ENCODE results near the gene PTPRD.

The PTPRD gene

GRCh38 chr9:8852301-8852864, 1760.4 kb downstream of the PTPRD start:
- no peak overlapping the region for H3K4me3 ChIP-seq (ENCODE audit: insufficient read depth, low read length, poor library complexity, severe bottlenecking)
- TF ChIP-seq EZH2phosphoT487 (conservative IDR thresholded peaks at IDR 0.05; ENCODE audit: low read length): no peak
- no peak for TF ChIP-seq CTCF (IDR thresholded peaks at IDR 0.05; ENCODE audit: insufficient read depth, low read length, poor library complexity, severe bottlenecking)
- no peaks in the 10 kb centered on the region for H3F3A ChIP-seq (ENCODE audit: insufficient read depth)
- H3K36me3 ChIP-seq (ENCODE audit: low read length): no peaks in the 10 kb centered on the region
- no peak overlapping the region for H3K27ac ChIP-seq (ENCODE audit: low read depth, low read length)
- H3K27me3 ChIP-seq (ENCODE audit: low read length): no peaks in the 10 kb centered on the region
- H4K20me1 ChIP-seq (ENCODE audit: low read depth, low read length): 0 out of 2 replicates have a peak, but pooled peaks cover 3% of the 10 kb centered on the region
- no peaks in the 10 kb centered on the region for H3K79me2 ChIP-seq (ENCODE audit: insufficient read depth, low read length)
- no peaks in the 10 kb centered on the region for H3K9me2 ChIP-seq (replicated peaks; ENCODE audit: insufficient read depth, low read length)
- no peak overlapping the region for H2AFZ ChIP-seq (ENCODE audit: low read depth, low read length, severe bottlenecking)
- no peak overlapping the region for H3K4me2 ChIP-seq (ENCODE audit: low read depth, low read length, poor library complexity, severe bottlenecking)
- no peaks in the 10 kb centered on the region for H3K9me3 ChIP-seq (ENCODE audit: insufficient read depth, low read length)
- no peak overlapping the region for H3K9ac ChIP-seq (ENCODE audit: low read length)

- H4K20me1 ChIP-seq (ENCODE audit: low read depth, low read length): 0 out of 2 replicates have a peak, but pooled peaks cover 3% of the 10 kb centered on the region
- H3K27ac ChIP-seq (ENCODE audit: low read depth, low read length): no peak overlapping the region
- H3K27me3 ChIP-seq (ENCODE audit: low read length): no peaks in the 10 kb centered on the region
- no peaks in the 10 kb centered on the region for H3K36me3 ChIP-seq (ENCODE audit: low read length)
- H3K9me3 ChIP-seq (ENCODE audit: insufficient read depth, low read length): no peaks in the 10 kb centered on the region
- no peaks in the 10 kb centered on the region for H3F3A ChIP-seq (ENCODE audit: insufficient read depth)
- no peak for TF ChIP-seq CTCF (IDR thresholded peaks at IDR 0.05; ENCODE audit: insufficient read depth, low read length, poor library complexity, severe bottlenecking)
- TF ChIP-seq EZH2phosphoT487 (conservative IDR thresholded peaks at IDR 0.05; ENCODE audit: low read length): no peak
- H2AFZ ChIP-seq (ENCODE audit: low read depth, low read length, severe bottlenecking): no peak overlapping the region
- H3K4me3 ChIP-seq (ENCODE audit: insufficient read depth, low read length, poor library complexity, severe bottlenecking): no peak overlapping the region
- H3K4me2 ChIP-seq (ENCODE audit: low read depth, low read length, poor library complexity, severe bottlenecking): no peak overlapping the region
- H3K79me2 ChIP-seq (ENCODE audit: insufficient read depth, low read length): no peaks in the 10 kb centered on the region
- H3K9ac ChIP-seq (ENCODE audit: low read length): no peak overlapping the region
- H3K9me2 ChIP-seq (replicated peaks; ENCODE audit: insufficient read depth, low read length): no peaks in the 10 kb centered on the region
These were observed 1761.9 kb downstream of the PTPRD start for GRCh38 chr9:8850914-8851313.

GRCh38 chr9:8845808-8846207, 1767.0 kb downstream of the PTPRD start:
- Histone ChIP-seq H3K79me2 (ENCODE audit: insufficient read depth, low read length) (no peaks in the 10 kb centered on the region), H3K4me2 (ENCODE audit: low read depth, low read length, poor library complexity, severe bottlenecking) (no peak overlapping the region), H3K9me3 (ENCODE audit: insufficient read depth, low read length) (no peaks in the 10 kb centered on the region), H2AFZ (ENCODE audit: low read depth, low read length, severe bottlenecking) (no peak overlapping the region), H3K9me2 (replicated peaks; ENCODE audit: insufficient read depth, low read length) (0 out of 2 replicates have a peak, but pooled peaks cover under 1% of the 10 kb centered on the region), H3K27me3 (ENCODE audit: low read length) (no peaks in the 10 kb centered on the region), H4K20me1 (ENCODE audit: low read depth, low read length) (no peaks in the 10 kb centered on the region), H3K27ac (ENCODE audit: low read depth, low read length) (no peak overlapping the region), H3K36me3 (ENCODE audit: low read length) (no peaks in the 10 kb centered on the region), H3K9ac (ENCODE audit: low read length) (no peak overlapping the region), H3K4me3 (ENCODE audit: insufficient read depth, low read length, poor library complexity, severe bottlenecking) (no peak overlapping the region), H3F3A (ENCODE audit: insufficient read depth) (no peaks in the 10 kb centered on the region)
- no peak for TF ChIP-seq EZH2phosphoT487 (conservative IDR thresholded peaks at IDR 0.05; ENCODE audit: low read length)
- TF ChIP-seq CTCF (IDR thresholded peaks at IDR 0.05; ENCODE audit: insufficient read depth, low read length, poor library complexity, severe bottlenecking): no peak
